ENCODE results near the gene APLN.

APLN gene

DNA sequence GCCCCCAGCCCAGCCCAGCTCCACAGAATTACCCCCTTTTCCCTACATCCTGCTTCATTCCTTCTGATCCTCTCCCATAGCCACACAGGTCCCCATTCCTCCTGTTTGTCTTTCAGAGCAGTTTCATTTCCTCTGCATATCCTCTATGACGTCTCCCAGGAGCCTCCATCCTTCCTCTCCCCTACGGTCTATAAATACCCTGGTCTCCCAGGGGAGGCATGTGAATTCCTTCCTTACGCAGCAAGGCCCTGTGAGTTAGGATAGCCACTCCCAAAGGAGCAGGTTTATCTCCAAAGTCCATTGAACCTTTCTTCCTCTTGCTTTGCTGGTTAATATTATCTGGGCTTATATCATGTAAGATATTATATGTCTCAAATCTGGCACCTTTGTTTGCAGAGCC lies 8.4 kb upstream of the APLN start:
- no peak for DNase-seq

DNA sequence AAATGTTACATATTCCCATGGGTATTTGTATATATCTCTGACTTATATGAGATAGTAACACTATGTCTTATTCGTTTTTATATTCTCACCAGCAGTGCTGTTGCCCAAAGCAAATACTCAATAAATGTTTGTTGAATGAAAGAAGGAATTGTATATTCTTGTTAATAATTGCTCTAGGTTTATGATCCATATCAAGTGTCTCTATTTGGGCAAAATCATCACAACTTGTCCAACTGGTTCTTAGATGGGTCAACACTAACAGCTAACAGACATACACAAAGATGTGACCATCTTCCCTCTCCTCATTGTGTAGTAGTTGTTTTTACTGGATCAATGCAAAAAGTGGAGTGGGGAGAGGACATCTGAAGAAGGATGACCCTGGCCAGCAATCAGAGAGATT lies 6.6 kb upstream of the APLN start:
- DNase-seq, result no peak

DNA sequence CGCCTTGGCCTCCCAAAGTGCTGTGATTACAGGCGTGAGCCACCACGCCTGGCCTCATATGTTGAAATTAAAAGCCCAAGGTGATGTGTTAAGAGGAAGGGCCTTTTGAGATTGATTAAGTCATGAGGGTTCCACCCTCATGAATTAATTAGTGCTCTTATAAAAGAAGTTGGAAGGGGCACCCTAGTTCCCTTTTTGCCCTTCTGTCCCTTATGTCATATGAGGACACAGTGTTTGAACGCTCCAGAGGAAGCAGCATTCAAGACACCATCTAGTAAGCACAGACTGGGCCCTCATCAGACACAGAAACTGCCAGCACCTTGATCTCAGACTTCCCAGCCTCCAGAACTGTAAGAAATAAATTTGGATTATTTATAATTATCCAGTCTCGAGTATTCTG lies 5.1 kb upstream of the APLN start:
- no peak for DNase-seq

DNA sequence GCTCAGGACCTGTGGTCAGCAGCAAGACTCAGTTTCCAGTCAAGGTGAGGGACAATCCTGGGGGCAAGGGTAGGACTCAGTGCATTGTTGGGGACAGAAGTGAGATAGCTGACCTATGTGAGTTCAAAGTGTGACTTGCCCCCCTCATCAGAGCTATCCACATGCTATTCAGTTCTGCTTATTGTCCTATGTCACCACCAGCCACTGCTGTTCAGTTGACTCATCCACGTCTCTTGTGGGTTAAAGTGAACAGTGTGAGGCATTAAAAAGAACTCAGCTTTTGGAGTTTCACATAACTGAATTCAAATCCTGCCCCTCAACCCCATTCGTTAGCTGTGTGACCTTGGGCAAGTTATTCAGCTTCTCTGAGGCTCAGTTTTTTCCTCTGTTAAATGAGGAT lies 4.4 kb upstream of the APLN start:
- DNase-seq, result no peak

DNA sequence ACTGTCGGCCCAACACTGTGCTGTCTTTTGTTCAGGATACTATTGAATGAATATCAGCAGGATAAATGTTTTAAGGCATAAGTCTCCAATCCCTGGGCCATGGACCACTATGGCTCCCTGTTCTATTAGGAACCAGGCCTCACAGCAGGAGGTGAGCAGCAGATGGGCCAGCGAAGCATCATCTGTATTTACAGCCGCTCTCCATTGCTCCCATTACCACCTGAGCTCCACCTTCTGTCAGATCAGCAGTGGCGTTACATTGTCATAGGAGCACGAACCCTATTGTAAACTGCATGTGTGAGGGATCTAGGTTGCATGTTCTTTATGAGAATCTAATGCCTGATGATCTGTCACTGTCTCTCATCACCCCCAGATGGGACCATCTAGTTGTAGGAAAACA lies 3.7 kb upstream of the APLN start:
- DNase-seq, result no peak

DNA sequence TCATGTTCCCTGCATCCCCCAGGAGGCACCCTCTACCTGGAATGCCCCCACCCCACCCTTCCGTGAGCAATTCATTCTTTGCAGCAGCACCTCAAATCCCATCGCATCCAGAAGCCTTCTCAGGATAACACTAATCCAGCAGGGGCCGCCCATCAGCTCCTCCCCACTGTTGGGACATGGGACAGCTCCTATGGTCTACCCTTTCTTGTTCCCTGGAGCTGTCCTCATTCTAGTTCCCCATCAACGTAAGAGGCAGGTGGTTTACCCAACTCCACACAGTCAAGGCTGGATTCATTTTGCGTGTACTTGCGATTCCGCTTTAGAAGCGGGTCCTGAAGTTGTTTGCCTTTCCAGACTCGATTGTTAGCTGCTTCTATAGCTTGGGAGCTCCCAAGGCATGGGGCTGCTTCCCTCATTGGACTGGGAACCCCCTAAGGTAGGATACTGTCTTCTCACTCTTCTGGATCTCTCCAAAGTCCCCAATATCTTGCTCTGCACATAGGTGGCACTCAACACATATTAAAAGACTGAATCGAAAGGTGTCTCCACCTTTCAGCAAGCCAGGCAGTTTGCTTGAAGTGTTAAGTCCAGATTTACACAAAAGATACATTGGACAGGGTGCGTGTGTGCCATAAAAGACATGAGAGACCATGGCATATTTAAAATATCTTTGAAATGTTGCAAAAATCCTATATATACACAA lies 942 bp upstream of the APLN start:
- DNase-seq, result no peak

DNA sequence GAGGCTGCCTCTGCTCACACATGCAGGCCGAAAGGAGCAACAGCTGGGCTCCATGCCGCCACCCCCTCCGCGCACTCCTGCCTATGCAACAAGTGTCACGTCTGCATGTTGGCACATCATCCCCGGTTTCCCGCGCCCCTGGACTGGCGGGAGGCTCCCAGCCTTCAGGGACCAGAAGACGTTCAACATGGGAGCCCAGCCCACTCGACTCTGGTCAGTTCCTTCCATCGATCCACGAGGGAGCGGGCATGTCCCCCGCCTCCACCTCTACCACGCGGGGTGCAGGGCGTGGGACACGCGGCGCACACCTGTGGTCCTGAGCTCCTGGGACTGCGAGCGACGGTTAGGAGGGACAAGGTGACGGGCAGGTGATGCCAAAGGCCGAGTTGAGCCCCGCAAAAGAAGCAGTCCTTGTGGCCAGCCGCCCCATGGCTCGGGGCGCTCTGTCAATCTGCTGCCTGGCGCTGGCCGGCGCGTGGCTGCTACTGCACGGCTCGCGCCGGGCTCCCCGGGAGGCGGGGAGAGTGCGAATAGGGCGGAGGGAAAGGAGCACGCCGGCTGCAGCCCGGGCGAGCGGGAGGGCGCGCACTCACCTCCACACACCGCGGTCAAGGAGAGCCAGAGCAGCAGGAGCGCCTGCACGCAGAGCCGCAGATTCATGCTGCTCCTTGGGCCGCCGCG lies 645 bp downstream of the APLN start:
- DNase-seq, result peak; percentile 28

DNA sequence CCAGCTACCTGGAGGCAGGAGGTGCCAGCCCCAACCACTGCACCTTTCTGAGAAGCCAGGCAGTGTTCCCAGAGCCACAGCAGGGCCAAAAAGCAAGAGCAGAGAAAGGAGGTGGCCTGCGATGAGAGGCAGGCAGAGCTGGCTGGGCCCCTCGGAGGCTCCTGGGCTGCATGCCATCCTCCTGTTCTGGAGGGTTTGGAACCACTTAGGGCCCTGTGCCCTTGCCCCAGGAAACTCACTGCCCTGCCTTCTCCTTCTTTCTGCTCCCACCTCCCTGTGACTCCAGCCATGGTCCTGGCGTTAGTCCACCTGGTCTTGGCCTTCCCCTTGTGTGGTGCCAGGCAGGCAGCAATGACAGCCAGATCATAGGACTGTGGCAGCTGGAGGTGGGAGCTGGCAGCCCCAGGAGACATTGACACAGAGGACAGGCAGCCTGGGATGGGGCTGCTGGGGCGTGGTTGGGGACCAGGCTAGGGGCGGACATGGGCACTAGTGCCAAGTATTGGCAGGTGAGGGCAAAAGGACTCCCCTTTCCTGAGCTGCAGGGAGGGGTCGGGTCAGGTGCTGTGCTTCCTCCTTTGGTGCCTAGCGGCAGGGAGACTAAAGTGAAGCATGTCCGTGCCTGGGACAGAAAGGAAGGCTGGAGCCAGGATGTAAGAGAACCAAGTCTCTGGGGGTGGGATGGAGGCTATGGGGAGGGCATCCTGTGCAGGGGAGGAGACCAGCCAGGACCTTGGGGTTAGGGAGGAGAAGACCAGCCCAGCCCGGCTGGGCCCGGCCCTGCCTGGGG lies 1.4 kb downstream of the APLN start:
- DNase-seq, result no peak

DNA sequence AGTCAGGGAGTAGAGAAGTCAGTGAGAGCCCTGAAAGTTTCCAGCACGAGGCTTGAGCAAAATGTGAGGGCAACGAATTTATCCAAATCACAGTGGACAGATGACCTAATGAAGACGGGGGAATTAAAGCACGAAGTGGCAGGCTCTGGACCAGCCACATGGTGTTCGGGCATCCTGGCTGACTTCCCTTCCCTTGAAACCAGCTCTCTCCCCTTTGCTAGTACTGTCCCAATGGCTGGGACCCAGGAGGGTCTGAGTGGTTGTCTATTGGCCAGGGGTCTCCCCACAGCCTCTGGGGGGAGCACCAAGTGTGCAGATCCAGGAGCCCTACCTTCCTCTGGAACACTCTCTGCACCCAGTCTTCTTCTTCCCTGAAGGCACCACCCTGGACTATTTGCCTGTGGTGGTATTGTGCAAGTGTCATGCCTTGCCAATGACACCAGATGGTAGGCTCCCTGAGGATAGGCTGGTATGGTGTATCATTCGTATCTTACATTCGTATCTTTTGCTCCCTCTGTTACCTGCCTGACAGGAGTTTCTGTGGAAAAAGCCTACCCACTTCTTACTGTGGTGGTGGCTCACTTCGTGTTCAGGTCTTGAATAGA lies 2.1 kb downstream of the APLN start:
- DNase-seq, result no peak

DNA sequence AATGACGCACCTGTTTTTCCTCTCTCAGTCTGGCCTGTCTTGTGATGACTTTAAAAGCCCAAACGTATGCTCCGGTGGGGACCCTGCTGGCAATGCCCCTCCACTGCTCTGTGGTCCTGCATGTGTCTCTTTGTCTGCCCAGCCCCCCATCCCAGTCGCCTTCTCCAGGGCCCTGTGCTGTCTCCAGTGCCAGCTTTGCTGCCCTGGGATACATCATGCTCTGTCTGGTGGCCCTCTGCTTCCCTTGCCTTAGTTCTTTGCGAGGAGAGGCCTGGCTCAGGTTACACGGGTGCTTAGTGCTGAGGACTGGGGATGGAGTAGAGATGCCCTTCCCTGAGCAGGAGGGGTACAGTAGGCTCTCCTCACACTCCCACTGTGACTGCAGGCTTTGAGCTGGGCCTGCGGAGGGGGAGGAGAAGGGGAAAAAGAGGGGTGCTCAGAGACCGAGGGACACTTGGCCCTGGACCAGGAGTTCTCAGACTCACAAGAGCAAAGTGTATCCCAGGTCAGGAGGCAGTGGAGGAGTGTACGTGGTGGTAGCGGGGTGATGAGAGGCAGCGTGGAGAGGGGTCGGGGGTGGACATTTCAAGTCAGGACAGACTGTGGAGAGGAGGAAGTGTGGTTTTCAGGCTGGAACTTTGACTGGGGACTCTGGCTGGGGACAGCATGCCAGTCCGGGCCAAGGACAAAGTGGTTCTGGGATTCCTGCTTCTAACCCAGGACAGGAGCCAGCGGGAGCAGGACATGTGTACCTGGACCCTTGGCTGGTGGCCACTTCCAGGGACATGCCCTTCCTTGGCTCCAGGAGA lies 2.8 kb downstream of the APLN start:
- no peak for DNase-seq

DNA sequence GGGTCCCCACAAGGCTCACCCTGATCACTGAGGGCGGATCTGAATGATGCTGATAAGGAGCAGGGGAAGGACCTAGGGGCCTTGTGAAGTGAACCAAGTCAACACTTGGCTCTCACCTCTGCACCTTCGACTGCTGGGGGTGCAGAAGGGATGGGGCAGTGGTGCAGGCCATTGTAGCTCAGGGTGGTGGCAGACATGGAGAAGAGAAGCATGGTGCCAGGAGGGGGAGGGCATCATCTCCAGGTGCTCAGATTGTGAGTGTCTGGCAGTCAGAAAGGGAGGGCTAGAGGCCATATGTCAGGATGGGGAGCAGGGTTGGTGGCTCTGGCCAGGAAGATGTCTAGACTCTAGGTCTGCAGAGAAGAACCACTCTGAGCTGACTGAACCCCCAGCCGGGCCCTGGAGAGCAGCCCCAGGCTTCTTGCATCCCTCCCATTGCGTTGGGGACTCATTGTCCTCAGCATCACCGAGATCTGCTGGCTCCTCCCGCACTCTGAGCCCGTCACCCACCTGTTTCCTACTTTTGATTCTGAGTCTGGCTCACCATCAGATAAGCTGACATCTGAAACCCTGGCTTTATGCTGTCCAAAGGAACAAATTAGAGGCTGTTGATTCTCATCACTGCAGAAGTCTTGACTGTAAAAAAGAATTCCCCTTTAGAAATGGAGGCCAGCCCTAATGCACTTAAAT lies 3.8 kb downstream of the APLN start:
- DNase-seq, result no peak

DNA sequence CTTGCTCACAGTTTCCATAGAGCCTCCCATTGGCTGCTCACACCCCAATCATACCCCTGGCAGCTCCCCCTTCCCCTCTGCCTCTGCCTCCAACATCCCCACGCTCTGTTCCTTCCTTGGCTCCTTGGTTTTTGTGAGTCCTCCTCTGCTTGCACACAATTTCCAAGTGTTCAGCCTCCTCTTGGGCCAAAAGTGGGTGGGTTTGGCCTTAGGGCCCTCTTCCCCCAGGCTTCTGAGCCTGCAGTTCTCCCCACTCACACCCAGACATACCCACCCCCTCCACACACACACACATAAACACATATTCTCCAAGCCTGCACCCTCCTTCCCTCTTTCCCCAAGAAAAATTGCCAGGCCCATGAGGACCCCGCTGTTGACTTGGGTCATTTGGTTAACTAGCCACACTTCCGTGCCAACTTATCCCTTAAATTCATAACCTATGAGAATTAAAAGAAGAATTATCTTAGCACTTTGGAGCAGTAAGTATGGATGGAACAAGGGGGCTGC lies 4.5 kb downstream of the APLN start:
- DNase-seq, result no peak

DNA sequence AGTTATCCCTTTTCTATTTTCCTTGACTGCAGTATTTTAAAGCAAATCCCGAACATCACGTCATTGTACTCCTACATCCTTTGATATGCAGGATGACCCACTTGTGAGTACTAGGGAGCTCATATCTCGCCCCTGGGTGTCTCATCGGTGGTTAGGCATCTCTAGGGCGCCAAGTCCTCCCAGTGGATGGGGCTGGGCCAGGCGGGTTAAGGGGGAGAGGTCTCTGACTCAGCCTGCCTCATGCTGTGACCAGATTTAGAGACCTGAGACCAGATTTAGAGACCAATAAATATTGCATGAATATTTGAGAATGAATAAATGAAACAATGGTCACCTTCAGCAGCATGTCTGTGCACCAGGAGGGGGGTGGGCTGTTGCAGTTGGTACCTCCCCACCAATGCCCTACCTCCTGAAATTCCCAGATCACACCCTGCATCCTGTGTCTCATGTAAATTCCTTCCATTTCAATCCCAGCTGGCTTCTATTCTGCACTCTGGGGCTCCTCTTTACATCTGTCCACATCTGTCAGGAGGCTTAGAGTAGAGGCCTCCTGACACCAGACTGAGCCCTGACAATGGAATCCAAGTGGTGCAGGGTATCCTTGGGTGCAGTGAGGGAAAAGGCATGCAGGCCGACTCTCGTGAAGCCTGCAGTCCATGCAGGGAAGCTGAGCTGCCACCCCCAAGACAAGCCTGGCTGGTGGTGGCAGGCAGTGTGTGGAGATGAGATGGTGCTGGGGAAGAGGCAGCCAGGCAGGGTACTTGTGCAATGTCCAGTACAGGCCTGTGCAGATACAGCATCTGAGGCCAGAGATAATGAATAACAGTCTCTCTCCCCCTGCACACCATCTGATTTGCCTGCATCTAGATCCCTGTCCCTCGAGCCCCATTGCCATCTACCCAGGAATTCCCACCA lies 5.2 kb downstream of the APLN start:
- DNase-seq, result no peak

DNA sequence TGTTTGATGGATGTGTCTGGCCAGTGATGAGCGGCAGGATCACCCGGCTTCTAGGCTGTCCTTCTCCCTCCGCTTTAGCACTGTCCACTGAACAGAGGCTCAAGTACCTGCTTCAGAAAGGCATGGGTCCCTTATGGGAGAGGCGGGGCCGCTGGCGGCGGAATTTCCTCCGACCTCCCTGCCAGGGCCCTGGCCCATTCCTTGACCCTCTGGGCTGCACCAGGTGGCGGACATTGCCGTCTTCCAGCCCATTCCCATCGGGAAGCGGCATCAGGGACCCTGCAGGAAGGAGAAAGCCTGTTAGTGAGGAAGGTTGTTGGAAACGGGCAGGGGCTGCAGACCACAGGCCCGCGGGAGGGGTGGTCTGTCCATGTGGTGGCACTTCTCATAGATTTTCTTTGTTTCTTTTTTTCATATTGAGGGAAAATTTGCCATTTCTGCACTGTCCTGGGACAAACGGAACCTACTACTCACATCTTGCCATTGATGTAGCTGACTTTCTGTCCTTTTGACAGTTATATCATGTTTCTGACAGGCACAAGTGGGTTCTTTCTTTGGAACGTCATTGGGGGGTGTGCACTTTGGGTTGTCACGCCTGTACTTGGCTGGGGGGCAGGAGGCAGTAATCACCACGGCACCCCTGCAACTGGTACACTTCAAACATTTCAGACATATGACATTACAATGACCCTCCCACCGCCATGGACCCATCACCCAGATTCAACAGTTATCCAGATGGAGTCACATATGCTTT lies 6.1 kb downstream of the APLN start:
- DNase-seq, result no peak

DNA sequence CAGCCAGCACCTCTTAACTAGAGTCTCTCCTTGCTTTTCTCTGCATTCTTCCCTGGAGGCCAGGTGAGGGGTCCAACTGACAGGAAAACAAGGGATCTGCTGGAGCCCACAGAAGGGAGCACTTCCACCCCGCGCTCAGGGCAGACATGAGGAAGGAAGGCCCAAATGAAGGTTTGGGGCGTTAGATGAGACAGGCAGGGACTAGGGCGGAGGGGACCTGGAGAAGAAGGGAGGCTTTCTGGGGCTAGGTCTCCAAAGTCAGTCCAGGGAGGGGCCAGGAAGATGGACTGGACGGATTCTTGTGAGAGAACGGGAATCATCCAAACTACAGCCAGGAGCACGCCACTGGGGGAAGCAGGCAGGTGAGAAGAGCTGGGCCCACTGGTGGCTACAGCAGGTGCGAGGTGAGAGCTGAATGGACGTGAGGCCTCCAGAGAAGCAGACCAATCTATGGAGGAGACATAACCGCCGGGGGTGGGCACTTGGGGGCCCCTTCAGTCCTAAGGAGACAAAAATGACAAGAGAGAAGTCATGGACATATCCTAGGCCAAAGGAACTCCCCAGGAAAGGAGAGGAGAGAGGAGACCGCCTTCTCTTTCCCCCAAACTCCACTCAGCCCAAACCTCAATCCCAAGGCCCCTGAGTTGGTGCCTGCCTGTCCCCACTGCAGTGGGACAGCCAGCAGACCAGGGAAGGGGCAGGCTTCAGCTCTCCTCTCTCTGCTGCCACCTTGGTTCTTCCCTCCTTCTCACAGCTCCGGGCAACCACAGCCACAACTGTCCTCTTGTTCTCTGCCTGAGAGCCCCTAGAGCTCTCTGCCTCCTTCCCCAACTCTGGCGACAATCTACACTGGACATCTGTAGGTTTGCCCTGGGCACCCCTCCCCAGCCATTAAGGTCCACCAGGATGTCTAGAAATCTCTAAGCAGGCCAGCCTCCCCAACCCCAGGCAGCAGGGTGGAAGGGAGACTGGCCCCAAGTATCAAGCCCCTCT lies 7.0 kb downstream of the APLN start:
- no peak for DNase-seq

DNA sequence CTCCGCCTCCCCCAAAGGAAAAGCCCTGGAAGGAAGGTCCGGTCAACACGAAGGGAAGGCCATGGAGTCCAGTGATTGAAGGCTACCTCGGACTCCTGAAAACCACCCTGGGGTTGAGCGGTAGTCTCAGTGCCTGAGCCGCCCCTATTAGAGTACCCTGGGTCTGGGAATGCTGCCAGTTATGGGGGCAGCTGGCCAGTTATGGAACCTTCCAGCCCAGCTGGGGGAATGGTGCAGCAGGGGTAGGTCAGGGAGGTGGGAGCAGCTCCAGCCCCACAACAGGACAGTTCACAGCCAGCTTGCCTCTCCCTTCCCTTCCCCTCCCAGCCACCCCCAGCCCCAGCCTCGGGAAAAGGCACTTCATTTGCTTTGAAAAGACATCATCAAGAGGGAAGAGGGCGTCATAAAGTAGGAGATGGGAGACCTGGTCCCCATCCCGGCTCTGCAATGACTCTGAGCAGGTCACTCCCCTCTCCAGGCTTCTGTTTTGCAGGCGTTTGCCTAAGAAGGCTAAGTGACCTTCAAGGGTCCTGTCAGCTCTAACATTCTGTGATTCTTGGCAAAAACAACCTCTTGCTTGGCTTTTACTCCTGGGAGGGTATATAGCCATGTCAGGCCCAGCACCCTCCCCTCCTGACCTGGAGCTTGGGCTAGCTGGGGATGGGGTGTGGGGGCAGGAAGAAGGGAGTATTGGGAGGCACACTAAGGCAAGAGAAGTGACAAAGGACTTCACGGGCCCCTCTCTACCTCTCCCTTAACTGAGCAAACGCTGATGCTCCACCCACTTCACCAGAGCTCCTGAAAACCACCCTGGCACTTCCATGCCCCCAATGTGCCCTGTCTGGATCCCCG lies 8.0 kb downstream of the APLN start:
- no peak for DNase-seq

DNA sequence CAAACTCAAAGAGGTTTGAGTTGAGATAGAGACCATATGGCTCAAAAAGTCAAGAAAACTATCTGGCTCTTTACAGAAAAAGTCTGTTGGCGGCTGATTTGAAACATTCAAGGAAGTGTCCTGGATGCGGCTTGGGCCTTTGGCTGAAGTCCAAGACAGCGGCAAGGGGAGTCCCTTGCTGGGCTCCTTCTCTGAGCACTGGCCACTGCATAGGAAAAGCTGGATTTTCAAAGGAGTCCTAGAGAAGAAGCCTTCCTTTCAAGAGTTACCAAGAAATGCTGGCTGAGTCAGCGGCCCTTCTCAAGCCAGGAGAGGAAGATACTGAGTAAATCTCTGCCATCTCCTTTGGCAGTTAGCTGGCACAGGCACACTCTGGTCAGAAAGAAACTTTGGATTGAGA lies 12.1 kb downstream of the APLN start:
- no peak for DNase-seq
